CD4-positive, alpha-beta T cell treated with Interleukin-21 for 1 hour (primary cell): Measurements from ENCODE around the gene ALX3.
"Not testable (repeated sequence)": the region's sequence is repeated elsewhere in the genome, so short reads cannot be mapped to it uniquely, and the experiment has no call there.

Experiments used
- DNase-seq: peaks from one replicate; pipeline ENCODE4 v3.0.0-alpha.2; 2020

The ALX3 gene

DNA sequence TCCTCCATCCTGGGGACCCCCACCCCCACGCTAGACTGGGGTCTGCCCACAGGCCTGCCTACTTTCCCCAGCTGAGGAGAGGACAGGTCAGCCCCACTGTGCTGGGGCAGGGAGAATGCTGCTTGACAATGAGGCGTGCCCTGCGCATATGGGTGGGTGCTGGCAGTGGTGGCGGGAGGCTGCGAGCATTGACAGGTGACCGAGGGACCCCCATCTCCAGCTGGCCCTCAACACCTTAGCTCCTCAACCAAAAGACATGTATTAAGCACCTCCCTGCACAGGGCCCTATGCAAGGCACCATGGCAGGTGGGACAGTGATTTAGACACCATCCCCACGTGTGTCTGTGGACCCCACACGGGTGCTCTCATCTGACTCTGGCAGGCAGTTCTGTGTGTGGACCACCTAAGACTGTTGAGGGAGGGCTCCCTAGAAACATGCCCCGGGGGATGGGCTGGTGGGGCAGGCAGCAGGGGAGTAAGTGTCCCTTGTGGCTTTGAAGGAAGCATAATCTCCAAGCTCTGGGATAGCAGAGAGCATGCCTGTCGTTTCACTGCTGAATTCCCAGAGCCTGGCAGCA is 18.4 kb upstream of the ALX3 start:
- no peak for DNase-seq

GRCh38 chr1:110087812-110088738 is 17.6 kb upstream of the ALX3 start:
- DNase-seq = peak; percentile 52

- no peak for DNase-seq
Observed at GRCh38 chr1:110086961-110087360, 16.5 kb upstream of the ALX3 start.

DNA sequence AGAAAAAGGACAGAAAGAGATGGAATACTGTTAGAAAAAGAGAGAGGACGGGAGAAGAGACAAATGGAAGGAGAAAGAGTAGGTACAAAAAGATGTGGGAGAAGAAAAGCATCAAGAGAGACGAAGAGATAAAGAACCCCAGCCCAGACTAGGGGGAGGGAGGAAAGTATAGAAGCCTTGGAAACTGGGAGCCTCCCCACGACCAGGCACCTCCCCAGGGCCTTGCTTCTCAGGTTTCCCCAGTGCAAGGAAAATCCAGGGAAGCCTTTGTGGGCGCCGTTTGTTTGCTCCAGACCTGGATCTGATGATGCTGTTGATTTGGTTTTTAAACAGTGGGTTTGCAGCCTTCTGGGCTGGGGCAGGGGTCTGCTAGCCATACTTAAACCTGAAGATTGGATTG is 15.2 kb upstream of the ALX3 start:
- no peak for DNase-seq

GRCh38 chr1:110084227-110085078 is 14.0 kb upstream of the ALX3 start:
- no peak for DNase-seq

- no peak for DNase-seq
Observed at GRCh38 chr1:110083866-110084226, 13.4 kb upstream of the ALX3 start.

DNA sequence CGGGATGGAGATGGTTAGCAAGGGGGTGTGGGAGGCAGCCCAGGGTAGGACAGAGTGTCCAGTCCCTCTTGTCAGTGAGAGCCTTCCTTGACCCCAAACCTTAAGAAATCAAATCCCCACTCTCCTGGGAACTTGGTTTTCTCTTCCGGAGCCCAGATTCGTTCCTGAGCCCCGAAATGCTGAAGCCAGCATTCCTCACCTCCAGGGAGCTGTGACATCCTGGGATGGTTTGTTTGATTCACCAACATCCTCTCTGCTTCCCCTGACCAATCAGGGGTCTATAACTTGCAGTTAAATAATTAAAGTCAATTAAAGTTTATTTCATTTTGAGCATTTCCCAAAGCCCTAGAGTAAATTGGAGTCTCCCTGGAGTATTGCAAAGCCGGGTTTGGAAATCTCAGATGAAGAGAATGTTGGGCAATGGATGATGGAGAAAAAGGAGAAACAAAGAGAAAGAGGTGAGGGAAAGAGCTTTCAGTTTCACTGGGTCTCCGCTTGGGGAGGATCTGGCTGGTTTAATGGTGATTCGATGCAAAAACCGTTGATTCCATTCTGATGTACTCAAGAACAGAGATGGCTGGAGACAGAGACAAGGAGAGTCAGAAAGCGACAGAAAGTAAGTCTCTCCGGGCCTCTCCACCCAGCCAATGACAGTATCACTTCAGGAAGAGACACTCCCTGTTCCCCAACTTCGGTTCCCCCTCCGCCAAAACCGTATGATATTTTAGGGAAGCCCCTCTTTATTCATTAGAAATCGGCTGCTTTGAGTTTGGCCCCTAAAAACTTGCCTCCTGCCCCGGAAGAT is 12.8 kb upstream of the ALX3 start:
- DNase-seq = no peak

DNA sequence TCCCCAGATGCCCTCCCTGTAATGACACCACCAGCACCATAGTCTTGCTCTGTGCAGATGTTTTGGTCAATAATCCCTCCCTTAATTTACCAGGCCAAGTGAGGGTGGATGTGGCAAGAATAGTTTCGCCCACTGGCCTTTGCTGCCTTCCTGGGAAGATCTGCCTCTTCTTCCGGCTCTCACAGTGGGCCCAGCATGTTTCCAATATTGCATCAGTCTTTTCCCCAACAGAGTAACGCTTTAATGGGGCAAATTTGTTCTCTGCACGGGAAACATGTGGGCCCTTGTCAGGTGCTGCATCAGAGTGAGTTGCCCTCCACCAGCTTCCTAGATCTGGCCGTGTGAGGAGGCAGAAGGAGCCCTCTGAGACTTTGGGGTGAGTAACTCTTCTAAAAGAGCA is 12.0 kb upstream of the ALX3 start:
- DNase-seq = no peak

DNA sequence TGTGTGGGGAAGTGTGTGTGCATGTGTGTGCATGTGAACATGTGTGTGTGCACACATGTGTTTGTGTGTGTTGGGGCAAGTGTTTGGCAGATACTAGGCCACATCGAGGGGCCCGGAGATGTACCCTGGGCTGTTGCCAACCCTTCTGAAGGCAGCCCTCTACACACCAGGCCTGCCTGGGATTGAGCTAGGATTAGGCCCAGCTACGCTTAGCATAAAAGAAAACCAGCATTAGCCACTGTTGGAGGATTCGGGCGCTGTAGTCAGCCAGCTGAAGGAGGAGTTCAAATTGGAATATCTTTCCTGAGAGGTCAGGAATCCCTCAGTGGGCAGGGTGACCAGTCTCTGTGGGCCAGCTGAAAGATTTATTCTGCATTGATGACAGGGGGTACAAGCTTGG is 10.6 kb upstream of the ALX3 start:
- DNase-seq = no peak

GRCh38 chr1:110079995-110080394 is 9.5 kb upstream of the ALX3 start:
- not testable (repeated sequence) for DNase-seq

DNA sequence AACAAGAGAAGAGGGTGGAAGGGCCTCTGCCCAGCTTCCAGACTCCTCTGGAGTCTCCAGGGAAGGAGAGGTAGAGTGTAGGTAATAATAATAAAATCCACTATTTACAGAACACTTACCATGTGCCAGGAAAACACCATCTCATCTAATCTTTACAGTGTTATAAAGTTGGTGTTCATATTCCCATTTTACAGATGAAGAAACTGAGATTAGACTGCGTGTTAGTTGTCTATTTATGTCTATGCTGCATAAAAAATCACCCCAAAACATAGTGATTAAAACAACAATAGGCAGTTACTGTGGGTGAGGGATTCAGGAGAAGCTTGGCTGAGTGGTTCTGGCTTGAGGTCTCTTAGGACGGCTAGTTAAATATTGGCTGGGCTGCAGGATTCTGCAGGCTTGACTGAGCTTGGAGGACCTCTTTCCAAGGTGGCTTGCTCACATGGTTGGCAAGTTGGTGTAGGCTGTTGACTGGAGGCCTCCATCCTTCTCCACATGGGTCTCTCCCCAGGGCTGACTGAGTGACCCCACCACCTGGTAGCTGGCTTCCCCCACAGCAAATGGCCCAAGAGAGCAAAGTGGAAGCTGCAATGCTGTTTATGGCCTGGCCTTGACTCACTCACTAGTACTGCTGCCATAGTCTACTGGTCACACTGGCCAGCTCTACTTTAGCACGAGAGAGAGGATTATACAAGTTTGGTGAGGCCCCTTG is 6.5 kb upstream of the ALX3 start:
- DNase-seq = no peak

- DNase-seq = no peak
Observed at GRCh38 chr1:110074166-110074565, 3.7 kb upstream of the ALX3 start.

- DNase-seq = no peak
Observed at GRCh38 chr1:110070282-110070669, 196 bp downstream of the ALX3 start.

- no peak for DNase-seq
Observed at GRCh38 chr1:110069404-110070281, 829 bp downstream of the ALX3 start.

- no peak for DNase-seq
Observed at GRCh38 chr1:110068646-110069403, 1.6 kb downstream of the ALX3 start.

- no peak for DNase-seq
Observed at GRCh38 chr1:110067893-110068645, 2.4 kb downstream of the ALX3 start.

DNA sequence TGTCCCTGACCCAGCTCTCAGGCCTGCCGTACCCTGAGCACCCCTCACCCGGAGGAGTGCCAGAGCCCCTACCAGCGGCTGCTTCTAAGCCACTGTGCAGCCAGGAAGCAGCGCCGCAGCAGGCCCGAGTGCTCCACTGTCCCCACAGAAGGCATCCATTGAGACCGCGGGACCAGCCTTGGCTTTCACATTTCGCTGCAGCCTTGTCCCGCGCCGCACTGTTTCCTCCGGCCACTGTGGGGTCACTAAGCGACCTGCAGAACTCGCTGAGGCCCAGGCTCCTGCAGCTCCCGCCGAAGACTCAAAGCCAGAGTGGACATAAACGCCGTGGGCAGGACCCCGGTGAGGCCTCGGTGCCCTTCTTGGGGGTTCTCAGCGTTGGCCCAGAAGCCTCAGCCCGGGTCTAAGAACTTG is 3.0 kb downstream of the ALX3 start:
- no peak for DNase-seq

DNA sequence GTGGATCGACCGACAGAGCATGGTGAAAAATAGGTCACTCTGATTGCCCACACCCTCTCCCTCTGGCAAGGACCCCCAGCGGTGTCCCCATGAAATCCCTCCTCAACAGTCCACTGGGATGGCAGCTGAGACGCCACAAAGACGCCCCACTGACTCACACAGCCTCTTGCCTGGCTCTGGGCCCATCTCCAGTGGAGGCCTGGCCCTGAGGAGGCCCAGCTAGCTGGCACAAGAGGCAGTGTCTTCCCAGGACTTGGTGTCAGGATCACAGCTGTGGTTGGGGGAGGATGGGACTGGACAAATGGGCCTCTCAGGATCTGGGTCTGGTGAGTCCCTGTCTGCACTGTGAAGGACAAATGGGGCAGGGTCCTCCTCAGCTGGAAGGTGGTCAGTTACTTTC is 4.6 kb downstream of the ALX3 start:
- no peak for DNase-seq

DNA sequence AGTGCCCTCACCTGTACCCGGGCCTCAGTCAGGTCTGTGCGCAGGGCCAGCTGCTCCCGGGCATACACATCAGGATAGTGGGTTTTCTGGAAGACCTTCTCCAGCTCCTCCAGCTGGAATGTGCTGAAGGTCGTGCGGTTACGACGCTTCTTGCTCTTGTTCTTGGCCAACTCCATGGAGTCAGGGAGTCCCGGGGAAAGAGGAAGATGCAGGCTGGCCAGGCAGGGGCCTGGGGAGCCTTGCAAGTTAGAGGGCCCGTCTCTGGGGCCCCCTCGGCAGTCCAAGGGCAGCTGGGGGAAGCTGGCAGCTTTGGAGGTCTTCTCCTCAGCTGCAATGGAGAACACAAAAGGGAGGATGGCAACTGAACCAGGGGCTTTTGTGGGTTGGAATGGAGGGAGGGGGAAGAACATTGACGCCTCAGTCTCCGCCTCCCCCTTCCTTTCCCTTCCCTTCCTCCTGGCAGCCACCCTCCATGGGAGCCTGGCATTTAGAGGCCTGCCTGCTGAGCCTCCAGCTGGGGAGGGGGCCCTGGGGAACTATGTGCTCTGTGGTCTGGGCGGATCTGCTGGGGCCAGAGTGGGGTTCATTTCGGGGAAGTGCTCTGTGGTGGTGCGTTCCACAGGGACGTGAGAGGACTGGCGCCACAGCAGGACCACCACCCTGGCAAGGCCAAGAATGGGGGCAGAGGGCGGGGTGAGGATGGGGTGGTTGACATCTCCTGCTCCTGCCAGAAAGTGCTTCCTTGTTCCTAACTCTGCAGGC is 5.7 kb downstream of the ALX3 start:
- DNase-seq = no peak
